AG08396 (cell line): ENCODE data around the gene ELAVL2.

ENCODE experiments used
- DNase-seq: peaks from one replicate; pipeline ENCODE4 v3.0.0; 2012; ENCODE audit warnings: low spot score, mixed read lengths

ELAVL2 gene

DNA sequence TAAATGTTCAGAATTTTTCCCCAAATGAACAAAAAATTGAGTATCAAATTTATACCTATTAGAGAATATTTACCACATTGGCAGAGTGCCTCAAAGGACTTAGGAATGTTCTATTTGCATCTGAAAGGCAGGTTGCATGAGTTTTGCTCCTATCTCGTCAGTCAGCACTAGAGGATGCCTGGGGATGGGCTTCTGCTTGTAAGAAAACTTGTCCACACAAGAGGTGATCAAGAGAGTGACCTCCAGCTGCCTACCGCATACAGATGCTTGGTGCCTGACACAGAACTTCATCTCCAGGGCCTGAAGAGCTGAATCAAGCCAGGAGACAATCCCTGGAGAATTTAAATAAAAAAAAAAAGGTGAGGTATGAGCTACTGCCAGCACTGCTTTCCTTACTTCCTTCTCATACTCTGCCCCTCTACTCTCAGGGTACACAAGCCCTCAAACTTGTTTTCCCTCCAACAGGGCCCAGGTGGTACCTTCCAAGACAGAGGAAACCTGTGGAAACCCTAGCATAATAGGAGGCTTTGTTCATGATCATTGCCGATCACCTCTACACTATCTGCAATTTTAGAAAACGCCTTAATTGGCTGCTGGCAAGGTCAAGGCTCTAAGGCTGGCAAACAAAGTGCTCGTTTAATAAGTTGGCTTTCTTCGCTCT, 166.6 kb downstream of the ELAVL2 start:
- no peak for DNase-seq

DNA sequence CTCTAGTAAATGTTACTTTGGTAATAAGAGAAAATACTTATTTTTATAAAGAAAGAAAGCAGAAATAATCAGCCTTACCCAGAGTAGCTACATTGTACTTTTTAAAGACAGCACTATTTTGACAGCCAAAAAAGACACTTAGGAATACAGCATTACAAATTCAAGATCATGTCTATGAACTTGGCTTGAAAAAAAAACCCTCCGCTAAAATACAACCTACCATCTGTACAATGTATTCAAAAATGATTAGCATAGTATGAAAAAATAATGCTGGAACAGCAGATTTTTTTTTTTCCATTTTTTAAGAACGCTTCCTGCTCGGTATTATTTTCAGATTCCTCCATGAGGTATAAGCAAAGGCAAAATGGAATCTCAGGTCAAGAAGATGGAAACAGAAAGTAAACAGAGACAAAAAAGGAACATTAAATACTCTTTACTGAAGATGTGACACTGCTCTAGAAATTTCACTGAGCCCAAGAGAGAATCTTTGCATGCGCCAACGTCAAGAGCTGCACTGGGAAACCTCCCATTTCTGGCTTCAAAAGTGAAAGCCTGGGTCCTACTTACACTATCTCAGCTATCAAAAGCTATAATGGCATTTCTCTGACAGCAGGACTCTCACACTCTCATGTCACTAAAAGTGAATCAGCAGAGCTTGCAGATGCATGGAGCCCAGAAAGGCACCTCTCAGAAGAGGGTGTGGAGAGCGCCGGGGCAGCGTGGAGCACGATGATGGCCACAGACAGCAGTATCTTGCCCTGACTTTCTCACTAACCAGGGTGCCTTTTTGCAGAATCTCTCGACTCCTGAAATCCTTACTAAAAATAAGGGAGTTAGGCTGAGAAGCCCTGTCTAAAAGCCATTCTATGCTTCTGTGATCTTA, 167.4 kb downstream of the ELAVL2 start:
- no peak for DNase-seq

DNA sequence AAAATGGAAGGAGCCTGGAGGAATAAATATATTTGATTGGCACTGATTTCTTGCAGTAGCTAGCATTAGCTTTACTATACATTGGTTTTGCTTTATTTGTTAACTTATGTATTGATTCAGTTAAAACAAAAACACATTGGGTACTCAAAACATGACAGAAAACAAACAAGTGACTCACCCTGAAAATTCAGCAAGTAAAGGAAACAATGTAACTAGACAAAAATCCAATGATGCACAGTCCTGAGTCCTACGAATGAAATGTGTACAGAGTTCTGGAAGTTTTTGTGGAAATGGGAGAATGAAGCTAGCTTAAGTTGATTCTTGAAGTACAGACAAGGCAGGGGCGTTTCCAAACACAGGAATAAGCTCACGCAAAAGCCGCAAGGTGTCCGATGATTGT, 175.0 kb downstream of the ELAVL2 start:
- DNase-seq: no peak

DNA sequence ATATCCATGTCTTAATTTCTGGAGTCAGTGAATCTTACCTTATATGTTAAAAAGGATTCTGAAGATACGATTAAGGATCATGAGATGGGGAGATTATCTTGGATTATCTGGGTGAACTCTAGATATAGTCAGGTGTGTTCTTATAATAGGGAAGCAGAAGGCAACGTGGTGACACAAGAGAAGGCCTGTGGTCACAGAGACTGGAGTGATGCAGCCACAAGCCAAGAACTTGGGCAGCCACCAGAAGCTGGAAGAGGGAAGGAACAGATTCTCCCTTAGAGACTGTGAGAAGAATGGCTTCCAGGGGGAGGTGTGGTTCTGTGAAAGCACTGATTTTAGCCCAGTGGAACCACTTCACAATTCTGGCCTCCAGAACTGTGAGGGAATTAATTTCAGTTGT, 177.4 kb downstream of the ELAVL2 start:
- no peak for DNase-seq

DNA sequence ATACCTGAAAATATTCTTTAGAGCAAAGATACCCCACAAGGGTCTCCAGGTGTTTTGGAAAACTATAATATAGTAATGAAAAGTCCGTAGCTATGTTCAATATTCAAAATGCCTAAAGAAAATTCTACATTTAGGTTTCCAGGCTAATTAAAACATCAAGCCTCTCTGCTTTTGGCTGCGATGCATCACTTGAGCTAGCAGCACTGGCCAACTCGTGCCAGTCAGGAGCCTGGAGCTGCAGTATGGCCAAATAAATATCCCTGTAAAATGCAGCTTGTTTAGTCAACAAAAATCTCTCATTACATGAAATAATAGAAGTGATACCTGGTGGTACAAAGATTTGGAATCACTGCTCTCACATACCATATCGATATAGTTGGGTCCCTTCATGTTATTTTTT, 181.1 kb downstream of the ELAVL2 start:
- no peak for DNase-seq

DNA sequence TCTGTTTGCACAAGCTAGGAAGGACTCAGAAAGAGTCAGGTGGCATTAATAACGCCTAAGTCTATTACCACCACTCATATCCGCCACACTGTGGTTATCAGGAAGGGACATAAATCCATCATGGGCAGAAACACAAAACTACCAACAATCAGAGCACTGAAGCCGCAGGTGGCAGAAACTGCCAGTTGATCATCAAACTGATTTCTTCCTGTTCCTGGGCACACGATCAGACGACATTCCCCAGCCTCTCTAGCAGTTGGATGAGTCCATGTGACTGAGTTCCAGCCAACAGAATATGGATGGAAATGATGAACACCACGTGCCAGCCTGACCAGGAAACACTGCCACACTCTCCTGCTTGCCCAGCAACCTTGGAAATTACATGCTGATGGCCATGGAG, 181.7 kb downstream of the ELAVL2 start:
- no peak for DNase-seq

DNA sequence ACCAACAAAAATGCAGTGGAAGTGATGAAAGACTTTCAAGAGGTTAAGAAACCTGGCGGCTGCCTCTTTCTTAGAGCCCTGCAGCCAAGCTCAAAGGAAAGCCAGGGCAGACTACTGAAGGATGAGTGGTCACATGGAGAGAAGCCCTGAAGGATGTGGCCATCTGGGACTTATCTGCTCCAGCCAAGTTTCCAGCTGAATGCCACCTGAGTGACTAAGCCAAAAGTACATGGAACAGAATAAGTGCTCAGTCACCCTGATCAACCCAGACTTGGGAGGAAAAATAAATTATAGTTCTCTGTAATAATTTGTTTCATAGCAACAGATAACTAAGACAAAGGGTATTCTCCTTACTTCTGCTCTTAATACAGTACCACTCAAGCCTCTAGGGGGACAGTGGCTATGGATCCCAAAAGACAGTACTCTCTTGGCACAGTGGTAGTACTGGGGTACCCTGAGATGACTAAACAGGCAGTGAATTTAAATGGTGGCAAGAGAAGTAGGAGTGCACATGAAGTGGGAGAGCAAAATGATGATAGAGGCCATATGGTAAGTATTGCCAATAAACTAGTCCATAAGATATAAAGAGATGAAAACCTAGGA, 182.3 kb downstream of the ELAVL2 start:
- no peak for DNase-seq
